Astrocyte of the hippocampus (primary cell): ENCODE data around the gene OR4K13.

Experiments used
- DNase-seq: peaks from one replicate; pipeline ENCODE4 v3.0.0; 2011; ENCODE audit warnings: low read depth, low spot score

Gene OR4K13, protein sequence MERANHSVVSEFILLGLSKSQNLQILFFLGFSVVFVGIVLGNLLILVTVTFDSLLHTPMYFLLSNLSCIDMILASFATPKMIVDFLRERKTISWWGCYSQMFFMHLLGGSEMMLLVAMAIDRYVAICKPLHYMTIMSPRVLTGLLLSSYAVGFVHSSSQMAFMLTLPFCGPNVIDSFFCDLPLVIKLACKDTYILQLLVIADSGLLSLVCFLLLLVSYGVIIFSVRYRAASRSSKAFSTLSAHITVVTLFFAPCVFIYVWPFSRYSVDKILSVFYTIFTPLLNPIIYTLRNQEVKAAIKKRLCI

DNA sequence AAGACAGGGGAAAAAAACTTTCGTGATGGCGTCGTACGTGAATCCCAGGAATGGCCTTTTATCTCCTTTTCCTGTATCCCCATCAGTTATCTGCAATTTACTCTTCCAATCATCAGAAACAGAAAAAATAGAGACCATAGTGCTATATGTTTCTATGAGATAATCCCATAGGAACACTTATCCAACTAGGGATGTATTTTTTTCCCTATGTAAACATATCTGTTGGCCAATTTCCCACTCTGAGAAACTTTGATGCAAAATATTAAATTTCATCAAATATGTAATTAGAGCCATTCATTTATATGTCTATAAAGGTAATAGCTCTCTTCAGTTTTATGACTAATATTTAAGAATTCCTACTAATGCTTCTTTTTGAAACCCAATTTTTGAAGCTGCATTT lies at the start of gene OR4K13:
OR4K13 (minus strand) TSS at position 101 of the 400 bp plus-strand sequence. CDS start 1,280 bp downstream, outside the sequence.
- no peak for DNase-seq

DNA sequence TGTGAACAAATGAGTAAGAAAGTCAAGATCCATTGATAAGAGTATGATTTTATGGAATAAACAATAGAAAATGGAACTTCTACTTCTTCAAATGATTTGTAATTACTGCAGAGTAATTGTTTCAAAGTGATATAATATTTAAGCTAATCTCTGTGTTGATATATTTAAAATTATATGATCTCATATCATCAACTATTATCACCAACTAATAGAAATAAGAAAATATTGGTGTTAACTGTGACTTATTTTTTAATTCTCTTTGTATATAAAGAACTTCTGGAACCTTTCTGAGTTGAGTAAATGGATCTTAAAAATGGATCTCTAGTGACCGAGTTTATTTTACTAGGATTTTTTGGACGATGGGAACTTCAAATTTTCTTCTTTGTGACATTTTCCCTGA lies 23.9 kb upstream of the OR4K13 start, which contains the start of gene OR4L1:
OR4L1 (plus strand) TSS at position 301 of the 400 bp plus-strand sequence; CDS start at position 301, 0 bp downstream.
- DNase-seq: no peak

DNA sequence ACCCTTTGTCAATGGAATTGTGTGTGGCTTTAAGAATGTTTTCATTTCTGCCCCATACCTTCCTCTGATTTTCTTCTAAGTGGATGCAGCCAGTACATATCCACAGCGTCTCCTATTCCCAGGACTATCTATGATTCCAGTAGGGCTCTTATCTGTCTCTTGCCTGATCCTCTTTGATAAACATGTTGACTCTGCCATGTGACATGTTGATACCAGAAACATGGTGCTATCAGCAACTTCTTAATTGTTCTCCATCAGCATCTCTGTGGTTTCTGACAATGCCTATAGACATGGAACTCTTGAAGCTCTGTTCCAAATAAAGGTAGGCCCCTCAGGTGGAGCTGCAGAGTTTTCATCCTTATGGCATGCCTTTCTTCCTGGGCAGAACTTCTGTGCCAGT lies 12.4 kb upstream of the OR4K13 start:
- no peak for DNase-seq

DNA sequence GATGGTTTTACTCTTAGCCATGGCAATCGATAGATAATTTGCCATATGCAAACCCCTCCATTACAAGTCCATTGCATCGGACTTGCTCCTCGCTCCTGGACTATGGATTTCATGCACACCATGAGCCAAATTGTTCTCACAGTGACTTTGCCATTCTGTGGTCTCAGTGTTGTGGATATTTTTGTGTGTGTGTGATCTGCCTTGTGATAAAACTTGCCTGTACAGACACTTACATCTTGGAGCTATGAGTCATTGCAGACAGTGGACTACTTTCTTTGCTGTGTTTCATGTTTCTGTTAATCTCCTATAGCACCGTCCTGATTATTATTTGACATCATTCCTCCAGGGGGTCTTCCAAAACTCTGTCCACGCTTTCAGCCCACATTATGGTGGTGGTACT lies 8.4 kb upstream of the OR4K13 start:
- no peak for DNase-seq

DNA sequence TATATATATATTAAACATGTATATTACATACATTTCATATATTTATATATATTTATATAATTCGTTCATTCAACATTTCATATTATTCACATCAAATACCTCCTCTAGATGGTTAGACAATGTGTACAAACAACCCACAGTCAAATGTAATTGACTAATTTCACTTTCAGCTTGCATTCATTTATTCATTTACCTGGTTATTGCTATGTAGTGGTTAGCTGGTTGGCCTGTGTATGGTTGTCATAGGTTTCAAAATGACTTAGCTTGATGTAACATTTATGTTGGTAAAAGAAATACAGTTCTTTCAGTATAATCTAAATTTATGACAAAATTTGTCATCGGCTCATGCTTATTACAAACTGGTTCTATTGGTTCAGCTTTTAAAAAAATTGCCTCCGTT lies 389 bp downstream of the OR4K13 start:
- no peak for DNase-seq

DNA sequence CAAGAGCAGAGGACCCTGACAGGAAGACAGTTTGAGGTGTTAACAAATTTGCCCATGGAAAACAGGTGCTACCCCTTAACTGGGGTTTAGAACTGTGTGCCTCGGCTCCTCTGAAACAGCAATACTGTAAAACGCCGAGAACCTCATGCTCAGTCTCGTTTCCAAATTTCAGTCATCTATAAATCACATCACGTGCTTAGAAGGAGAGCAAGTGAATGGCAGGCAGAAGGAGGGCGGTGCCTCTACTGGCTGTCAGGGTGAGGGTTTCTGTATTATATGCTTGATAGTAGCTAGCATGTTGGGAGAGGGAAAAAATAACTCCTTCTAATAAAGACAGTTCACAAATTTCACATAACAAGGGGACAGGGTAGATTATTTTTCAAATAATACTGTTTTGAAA lies 4.8 kb downstream of the OR4K13 start:
- DNase-seq: no peak

DNA sequence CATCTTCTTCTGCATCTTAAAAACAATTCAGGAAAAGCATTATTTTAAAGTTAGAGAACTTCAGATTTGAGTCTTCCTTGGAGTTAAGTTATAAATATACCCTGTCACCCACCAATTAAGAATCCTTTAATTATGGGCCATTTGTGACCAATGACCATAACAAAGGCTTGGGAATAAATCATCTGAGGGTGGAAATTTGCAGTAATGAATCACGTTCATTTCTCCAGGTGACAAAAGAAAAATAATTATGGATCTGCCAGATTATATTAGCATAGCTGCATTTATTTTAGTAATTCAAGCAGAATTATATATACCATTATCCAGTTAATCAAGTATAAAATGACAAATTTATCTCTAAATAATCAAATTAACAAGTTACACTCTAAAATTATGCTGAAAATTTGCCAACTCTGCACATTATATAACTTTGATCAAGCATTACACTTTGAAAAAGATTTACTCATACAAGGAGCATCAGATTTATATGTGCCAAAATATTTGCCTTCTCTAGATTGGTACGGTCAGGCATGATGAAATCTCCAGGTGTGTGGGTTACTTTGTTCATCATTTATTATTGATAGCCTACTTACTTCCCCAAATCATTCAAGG lies 16.5 kb downstream of the OR4K13 start, which contains the start of gene OR4K14:
OR4K14 (minus strand) TSS at position 51 of the 609 bp plus-strand sequence. CDS start 4,114 bp downstream, outside the sequence.
- DNase-seq: no peak

DNA sequence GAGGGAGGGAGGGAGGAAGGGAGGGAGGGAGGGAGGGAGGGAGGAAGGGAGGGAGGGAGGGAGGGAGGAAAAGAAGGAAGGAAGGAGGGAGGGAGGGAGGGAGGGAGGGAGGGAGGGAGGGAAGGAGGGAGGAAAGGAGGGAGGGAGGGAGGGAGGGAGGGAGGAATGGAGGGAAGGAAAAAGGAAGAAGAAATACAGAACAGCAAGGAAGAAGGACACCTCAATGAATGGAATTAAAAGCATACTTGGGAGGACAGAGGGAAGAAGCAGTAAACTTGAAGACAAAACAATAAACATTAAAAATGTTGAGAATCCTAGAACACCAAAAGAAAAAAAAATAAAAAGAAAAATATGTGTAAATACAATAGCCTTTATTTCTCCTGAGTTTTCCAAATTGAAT lies 27.7 kb downstream of the OR4K13 start:
- DNase-seq: no peak

DNA sequence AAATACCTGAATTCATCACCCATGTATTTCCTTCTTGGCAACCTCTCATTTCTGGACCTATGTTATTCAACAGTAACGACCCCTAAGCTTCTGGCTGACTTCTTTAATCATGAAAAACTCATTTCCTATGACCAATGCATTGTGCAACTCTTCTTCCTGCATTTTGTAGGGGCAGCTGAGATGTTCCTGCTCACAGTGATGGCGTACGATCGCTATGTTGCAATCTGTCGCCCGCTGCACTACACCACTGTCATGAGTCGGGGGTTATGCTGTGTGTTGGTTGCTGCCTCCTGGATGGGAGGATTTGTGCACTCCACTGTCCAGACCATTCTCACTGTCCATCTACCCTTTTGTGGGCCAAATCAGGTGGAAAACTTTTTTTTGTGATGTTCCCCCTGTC lies 33.5 kb downstream of the OR4K13 start:
- DNase-seq: no peak

DNA sequence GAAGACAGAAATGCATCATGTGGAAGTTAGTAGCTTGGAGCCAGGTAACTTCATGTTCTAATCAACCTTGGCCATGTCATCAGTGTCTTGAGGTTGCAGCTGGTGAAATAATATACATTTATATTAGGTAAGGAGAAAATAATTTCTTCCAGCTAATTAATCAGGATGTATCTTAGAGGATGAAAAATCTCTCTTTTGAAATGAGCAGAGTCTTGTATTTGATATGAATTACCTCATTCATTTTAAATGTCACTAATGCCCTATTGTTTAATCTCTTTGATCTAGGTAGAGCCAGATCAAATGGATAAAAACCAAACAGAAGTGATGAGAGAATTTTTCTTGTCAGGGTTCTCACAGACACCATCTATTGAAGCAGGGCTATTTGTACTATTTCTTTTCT lies 34.0 kb downstream of the OR4K13 start, which contains the start of gene OR4Q2:
OR4Q2 (plus strand) TSS at position 301 of the 400 bp plus-strand sequence.
- no peak for DNase-seq

DNA sequence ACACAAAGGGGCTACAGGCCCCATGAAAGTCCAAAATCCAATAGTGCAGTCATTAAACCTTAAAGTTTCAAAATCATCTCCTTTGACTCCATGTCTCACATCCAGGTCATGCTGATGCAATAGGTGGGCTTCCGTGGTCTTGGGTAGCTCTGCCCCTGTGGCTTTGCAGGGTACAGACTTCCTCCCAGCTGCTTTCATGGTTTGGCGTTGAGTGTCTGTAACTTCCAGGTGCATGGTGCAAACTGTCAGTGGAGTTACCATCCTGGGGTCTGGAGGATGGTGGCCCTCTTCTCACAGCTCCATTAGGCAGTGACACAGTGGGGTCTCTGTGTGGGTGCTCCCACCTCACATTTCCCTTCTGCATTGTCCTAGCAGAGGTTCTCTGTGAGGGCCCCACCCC lies 42.4 kb downstream of the OR4K13 start:
- no peak for DNase-seq
